ENCODE results near the gene ABLIM2. TPM values are rescaled to one million over a fixed set of nuclear protein-coding genes. Genes with fewer than 3 reads are reported as not detected.

Gene ABLIM2
- total RNA-seq, 2 experiments from 2014 or later, result 0.32 to 0.54 TPM

DNA sequence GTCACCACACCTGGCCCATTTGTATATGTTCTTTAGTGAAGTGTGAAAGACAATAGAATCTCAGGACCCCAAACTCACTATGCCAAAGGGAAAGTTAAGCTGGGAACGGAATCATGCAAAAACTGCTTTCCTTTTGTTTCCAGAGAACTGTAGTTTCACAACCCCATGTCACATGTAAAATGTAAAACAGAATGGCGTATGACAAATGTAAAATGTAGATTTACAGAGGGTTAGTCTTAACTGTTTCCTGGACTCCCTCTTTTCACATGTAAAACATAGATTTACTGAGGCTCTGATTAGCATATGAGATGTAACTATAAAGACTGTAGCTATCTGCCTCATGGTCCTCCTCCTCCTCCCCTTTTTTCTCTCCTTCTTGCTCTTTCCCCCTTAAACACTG lies 66.3 kb downstream of the ABLIM2 start:
- TF ChIP-seq, protein P1, sequence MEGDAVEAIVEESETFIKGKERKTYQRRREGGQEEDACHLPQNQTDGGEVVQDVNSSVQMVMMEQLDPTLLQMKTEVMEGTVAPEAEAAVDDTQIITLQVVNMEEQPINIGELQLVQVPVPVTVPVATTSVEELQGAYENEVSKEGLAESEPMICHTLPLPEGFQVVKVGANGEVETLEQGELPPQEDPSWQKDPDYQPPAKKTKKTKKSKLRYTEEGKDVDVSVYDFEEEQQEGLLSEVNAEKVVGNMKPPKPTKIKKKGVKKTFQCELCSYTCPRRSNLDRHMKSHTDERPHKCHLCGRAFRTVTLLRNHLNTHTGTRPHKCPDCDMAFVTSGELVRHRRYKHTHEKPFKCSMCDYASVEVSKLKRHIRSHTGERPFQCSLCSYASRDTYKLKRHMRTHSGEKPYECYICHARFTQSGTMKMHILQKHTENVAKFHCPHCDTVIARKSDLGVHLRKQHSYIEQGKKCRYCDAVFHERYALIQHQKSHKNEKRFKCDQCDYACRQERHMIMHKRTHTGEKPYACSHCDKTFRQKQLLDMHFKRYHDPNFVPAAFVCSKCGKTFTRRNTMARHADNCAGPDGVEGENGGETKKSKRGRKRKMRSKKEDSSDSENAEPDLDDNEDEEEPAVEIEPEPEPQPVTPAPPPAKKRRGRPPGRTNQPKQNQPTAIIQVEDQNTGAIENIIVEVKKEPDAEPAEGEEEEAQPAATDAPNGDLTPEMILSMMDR (IDR thresholded peaks at IDR 0.05), result no peak
- intact Hi-C loops (cut with micrococcal nuclease), result no loop called here
- Mint-ChIP-seq H3K4me3 (no peak overlapping the region), H3K27ac (no peak overlapping the region), H3K27me3 (no peaks in the 10 kb centered on the region), H3K4me1 (ENCODE audit: low read depth) (no peaks in the 10 kb centered on the region), H3K9me3 (peaks cover 17% of the 10 kb centered on the region), H3K36me3 (ENCODE audit: low read depth) (peaks cover 8% of the 10 kb centered on the region)
- ChIA-PET POLR2A (interaction anchor here (0.6 to 0.8 kb wide), 2 partner anchors 9 to 12 kb away, joined by 3 read pairs; no protein-coding TSS in a partner anchor), CTCF (no interaction called here)
- DNase-seq (no peak), ATAC-seq (peak; percentile 24)

DNA sequence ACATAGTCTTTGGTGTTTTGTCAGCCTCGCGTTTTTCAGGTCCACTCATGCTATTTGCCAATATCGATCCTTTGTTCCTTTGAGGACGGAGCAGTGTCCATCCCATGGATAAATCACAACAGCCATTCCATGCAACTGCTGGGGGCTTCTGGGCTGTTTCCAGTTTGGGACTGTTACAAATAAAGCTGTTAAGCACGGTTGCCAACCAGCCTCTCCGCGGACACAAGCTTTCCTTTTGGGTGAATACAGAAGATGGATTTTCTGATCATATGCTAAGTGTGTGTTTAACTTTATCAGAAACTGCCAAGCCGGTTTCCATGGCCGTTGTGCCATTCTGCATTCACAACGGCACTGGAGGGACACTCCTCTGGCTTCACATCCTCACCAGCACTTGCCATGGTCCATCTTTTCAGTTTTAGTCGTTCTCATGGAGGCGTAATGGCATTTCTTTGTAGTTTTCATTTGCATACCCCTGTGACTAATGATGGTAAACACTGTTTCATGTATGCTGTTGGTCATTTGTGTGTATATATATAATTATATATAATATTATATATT lies 67.8 kb downstream of the ABLIM2 start:
- no peak overlapping the region for H3K27ac Mint-ChIP-seq
- peaks cover 14% of the 10 kb centered on the region for H3K9me3 Mint-ChIP-seq
- DNase-seq, result peak; percentile 25
- H3K4me1 Mint-ChIP-seq (ENCODE audit: low read depth), result no peaks in the 10 kb centered on the region
- H3K4me3 Mint-ChIP-seq, result no peak overlapping the region
- intact Hi-C loops (cut with micrococcal nuclease), result no loop called here
- H3K36me3 Mint-ChIP-seq (ENCODE audit: low read depth), result peaks cover 8% of the 10 kb centered on the region
- ChIA-PET POLR2A (no interaction called here), CTCF (no interaction called here)
- ATAC-seq, result peak; percentile 17
- no peaks in the 10 kb centered on the region for H3K27me3 Mint-ChIP-seq
- TF ChIP-seq, protein P1 (IDR thresholded peaks at IDR 0.05), result no peak

DNA sequence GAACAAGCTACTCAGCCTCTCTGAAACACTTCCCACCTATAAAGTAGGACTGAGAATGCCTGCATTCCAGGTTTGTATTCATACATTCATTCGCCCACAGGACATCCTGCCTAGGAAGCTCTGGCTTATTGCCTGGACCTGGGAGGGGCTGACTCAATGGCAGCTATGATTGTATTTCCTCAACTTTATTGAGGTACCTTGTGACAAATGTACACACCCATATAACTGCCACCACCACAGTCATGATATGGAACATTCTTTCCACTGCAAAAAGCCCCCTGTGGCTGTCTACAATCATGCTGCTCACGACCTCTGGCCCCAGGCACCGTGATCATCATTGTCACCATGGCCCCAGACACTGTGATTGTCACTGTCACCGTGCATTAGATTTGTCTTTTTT lies 68.3 kb downstream of the ABLIM2 start:
- Mint-ChIP-seq H3K4me3 (no peak overlapping the region), H3K27ac (no peak overlapping the region), H3K36me3 (ENCODE audit: low read depth) (peaks cover 5% of the 10 kb centered on the region), H3K27me3 (no peaks in the 10 kb centered on the region), H3K4me1 (ENCODE audit: low read depth) (no peaks in the 10 kb centered on the region), H3K9me3 (peaks cover 13% of the 10 kb centered on the region)
- DNase-seq (peak; percentile 56), ATAC-seq (peak; percentile 81)
- ChIA-PET POLR2A (interaction anchor here (0.9 kb wide), 1 partner anchor 44 kb away, joined by 4 read pairs; no protein-coding TSS in a partner anchor), CTCF (no interaction called here)
- TF ChIP-seq, protein P1 (IDR thresholded peaks at IDR 0.05), result no peak
- intact Hi-C loops (cut with micrococcal nuclease), result no loop called here

GRCh38 chr4:8089862-8090261 lies 68.8 kb downstream of the ABLIM2 start:
- ATAC-seq, result no peak
- Mint-ChIP-seq H3K36me3 (ENCODE audit: low read depth) (peaks cover 5% of the 10 kb centered on the region), H3K4me1 (ENCODE audit: low read depth) (no peaks in the 10 kb centered on the region), H3K27me3 (no peaks in the 10 kb centered on the region), H3K9me3 (peaks cover 13% of the 10 kb centered on the region), H3K27ac (no peak overlapping the region), H3K4me3 (no peak overlapping the region)
- DNase-seq, result no peak
- CTCF ChIA-PET, result no interaction called here
- TF ChIP-seq, protein P1 (IDR thresholded peaks at IDR 0.05), result no peak
- intact Hi-C loops (cut with micrococcal nuclease), result no loop called here
- POLR2A ChIA-PET, result interaction anchor here (0.9 kb wide), 1 partner anchor 44 kb away, joined by 4 read pairs; no protein-coding TSS in a partner anchor

GRCh38 chr4:8088966-8089491 lies 69.6 kb downstream of the ABLIM2 start:
- H3K36me3 Mint-ChIP-seq (ENCODE audit: low read depth), result peaks cover 5% of the 10 kb centered on the region
- intact Hi-C loops (cut with micrococcal nuclease), result no loop called here
- no peak overlapping the region for H3K27ac Mint-ChIP-seq
- DNase-seq (no peak), ATAC-seq (no peak)
- no peaks in the 10 kb centered on the region for H3K4me1 Mint-ChIP-seq (ENCODE audit: low read depth)
- CTCF ChIA-PET, result no interaction called here
- no peak overlapping the region for H3K4me3 Mint-ChIP-seq
- H3K27me3 Mint-ChIP-seq, result no peaks in the 10 kb centered on the region
- POLR2A ChIA-PET, result no interaction called here
- peaks cover 9% of the 10 kb centered on the region for H3K9me3 Mint-ChIP-seq
- TF ChIP-seq, protein P1 (IDR thresholded peaks at IDR 0.05), result no peak

Data from activated CD8-positive, alpha-beta T cell treated with anti-CD3 and anti-CD28 coated beads for 36 hours (primary cell).